Measurements from ENCODE around the gene LOXL4. TPM values are rescaled to one million over a fixed set of nuclear protein-coding genes. Genes with fewer than 3 reads are reported as not detected.
"Not testable (repeated sequence)": the region's sequence is repeated elsewhere in the genome, so short reads cannot be mapped to it uniquely, and the experiment has no call there.

LOXL4 gene
- total RNA-seq, 3 donors from 2014 or later (not counting 1 experiment from before 2014, with no cell fraction given): 0.23 TPM; not detected in 2

DNA sequence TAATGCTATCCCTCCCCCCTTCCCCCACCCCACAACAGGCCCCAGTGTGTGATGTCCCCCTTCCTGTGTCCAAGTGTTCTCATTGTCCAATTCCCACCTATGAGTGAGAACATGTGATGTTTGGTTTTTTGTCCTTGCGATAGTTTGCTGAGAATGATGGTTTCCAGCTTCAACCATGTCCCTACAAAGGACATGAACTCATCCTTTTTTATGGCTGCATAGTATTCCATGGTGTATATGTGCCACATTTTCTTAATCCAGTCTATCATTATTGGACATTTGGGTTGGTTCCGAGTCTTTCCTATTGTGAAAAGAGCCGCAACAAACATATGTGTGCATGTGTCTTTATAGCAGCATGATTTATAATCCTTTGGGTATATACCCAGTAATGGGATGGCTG lies 40.3 kb downstream of the LOXL4 start:
- H3K4me1 Mint-ChIP-seq: peaks cover 17 to 36% of the 10 kb centered on the region in 2 donors
- DNase-seq; H3K36me3 ChIP-seq (ENCODE audit: control insufficient read depth, insufficient read depth, low read length); H3K4me3 Mint-ChIP-seq; H3K27me3 Mint-ChIP-seq (ENCODE audit: low read depth in 2 of 2); H3K4me3 ChIP-seq (ENCODE audit: low read length); H3K36me3 Mint-ChIP-seq; ATAC-seq; intact Hi-C loops (cut with micrococcal nuclease); H3K9me3 ChIP-seq (ENCODE audit: control insufficient read depth, insufficient read depth, low read length); H3K27ac Mint-ChIP-seq; H3K27ac ChIP-seq (ENCODE audit: low read length); H3K4me1 ChIP-seq (ENCODE audit: control insufficient read depth, insufficient read depth, low read length); H3K27me3 ChIP-seq (ENCODE audit: control insufficient read depth, insufficient read depth, low read length); H3K9me3 Mint-ChIP-seq: not testable (repeated sequence)
- 100% methylated on average over 2 of the region's 3 CpGs for WGBS (ENCODE audit: insufficient coverage)

DNA sequence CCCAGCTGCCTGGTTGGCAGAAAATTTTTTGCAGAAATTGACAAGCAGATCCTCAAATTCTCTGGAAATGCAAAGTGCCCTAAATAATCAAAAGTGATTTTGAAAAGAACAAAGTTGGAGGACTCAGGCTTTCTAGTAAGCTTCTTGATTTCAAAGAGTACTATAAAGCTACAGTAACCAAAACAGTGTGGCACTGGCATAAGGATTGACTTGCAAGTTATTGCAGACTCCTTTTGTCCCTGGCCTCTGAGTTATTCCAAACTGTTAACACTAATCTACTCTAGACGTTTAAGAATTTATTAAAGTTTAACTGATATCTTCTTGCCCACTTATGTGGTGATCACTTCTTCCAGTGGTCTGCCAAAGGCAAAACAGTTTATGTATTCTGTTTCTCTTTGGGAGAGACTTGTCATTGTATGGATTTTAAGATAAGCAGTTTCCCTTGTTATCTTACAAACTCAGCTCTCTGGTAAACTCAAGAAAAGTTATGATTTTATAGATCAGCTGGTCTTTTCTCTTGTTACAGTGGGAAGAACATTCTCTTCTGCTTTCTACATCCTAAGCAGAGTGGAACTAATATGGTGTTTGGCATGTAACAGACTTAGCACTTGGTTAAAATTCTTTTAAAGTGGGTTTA lies 41.4 kb downstream of the LOXL4 start:
- Histone ChIP-seq H3K9me3 (ENCODE audit: control insufficient read depth, insufficient read depth, low read length) (no peaks in the 10 kb centered on the region), H3K27ac (ENCODE audit: low read length) (no peak overlapping the region), H3K36me3 (ENCODE audit: control insufficient read depth, insufficient read depth, low read length) (peaks cover 7% of the 10 kb centered on the region), H3K4me1 (ENCODE audit: control insufficient read depth, insufficient read depth, low read length) (no peaks in the 10 kb centered on the region), H3K4me3 (ENCODE audit: low read length) (no peak overlapping the region), H3K27me3 (ENCODE audit: control insufficient read depth, insufficient read depth, low read length) (no peaks in the 10 kb centered on the region)
- ATAC-seq (no peak), DNase-seq (no peak)
- TF ChIP-seq, protein P1, sequence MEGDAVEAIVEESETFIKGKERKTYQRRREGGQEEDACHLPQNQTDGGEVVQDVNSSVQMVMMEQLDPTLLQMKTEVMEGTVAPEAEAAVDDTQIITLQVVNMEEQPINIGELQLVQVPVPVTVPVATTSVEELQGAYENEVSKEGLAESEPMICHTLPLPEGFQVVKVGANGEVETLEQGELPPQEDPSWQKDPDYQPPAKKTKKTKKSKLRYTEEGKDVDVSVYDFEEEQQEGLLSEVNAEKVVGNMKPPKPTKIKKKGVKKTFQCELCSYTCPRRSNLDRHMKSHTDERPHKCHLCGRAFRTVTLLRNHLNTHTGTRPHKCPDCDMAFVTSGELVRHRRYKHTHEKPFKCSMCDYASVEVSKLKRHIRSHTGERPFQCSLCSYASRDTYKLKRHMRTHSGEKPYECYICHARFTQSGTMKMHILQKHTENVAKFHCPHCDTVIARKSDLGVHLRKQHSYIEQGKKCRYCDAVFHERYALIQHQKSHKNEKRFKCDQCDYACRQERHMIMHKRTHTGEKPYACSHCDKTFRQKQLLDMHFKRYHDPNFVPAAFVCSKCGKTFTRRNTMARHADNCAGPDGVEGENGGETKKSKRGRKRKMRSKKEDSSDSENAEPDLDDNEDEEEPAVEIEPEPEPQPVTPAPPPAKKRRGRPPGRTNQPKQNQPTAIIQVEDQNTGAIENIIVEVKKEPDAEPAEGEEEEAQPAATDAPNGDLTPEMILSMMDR (IDR thresholded peaks at IDR 0.05): no peak
- intact Hi-C loops (cut with micrococcal nuclease): no loop called here
- Mint-ChIP-seq H3K36me3 (no peaks in the 10 kb centered on the region), H3K4me3 (no peak overlapping the region), H3K27me3 (ENCODE audit: low read depth in 2 of 2) (no peaks in the 10 kb centered on the region), H3K4me1 (peaks cover 13 to 36% of the 10 kb centered on the region in 2 donors), H3K9me3 (peaks cover 2 to 3% of the 10 kb centered on the region in 2 donors), H3K27ac (no peak overlapping the region)
- WGBS (ENCODE audit: insufficient coverage): 57% methylated on average over 1 of the region's 1 CpG

DNA sequence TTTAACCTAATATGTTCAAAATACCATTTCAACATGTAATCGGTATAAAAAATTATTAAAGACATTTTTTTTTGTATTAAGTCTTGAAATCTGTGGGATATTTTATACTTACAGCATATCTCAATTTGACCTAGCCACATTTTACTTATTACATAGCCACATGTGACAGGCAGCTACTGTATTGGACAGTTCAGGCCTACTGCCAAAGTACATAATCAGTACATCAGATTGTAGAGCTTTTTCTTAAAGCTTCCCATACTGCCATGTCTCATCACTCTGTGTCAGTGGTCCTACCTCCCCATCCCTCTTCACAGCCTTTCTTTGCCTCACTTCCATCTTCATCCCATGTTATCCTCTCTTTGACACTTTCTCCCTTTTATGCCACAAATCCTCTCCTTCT lies 43.0 kb downstream of the LOXL4 start:
- Mint-ChIP-seq H3K4me3 (no peak overlapping the region), H3K36me3 (peaks cover 3% of the 10 kb centered on the region)

DNA sequence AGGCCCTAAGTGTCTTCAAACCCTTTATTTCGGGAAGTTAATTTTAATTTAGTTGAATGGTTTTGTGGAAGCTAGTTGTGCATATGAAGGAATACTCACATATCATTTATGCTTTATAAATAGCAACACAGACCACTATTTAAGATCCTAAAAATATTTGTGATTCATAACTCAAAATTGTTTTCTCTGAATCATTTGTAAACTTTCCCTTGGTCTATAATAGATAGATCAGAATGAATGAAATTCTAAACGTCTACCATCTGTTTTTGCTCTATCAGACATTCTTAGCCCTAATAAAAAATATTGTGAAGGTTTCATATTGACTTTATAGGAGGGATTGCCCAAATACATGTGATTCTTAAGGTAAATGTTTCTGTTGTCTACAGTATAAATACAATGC lies 43.5 kb downstream of the LOXL4 start:
- peaks cover 2% of the 10 kb centered on the region for H3K36me3 ChIP-seq (ENCODE audit: control insufficient read depth, insufficient read depth, low read length)
- TF ChIP-seq, protein P1 (IDR thresholded peaks at IDR 0.05): no peak
- intact Hi-C loops (cut with micrococcal nuclease): no loop called here
- Mint-ChIP-seq H3K4me1 (peaks cover 5 to 31% of the 10 kb centered on the region in 2 donors), H3K4me3 (no peak overlapping the region), H3K9me3 (peaks cover 4 to 8% of the 10 kb centered on the region in 2 donors), H3K27me3 (ENCODE audit: low read depth in 2 of 2) (no peaks in the 10 kb centered on the region), H3K36me3 (peaks cover 8% of the 10 kb centered on the region), H3K27ac (peak overlapping the region in 1 of 2 donors; percentile 10)
- ATAC-seq: no peak
- no CpG with 5 or more reads among the region's 2 CpGs for WGBS (ENCODE audit: insufficient coverage)
- H3K4me3 ChIP-seq (ENCODE audit: low read length): no peak overlapping the region
- H3K4me1 ChIP-seq (ENCODE audit: control insufficient read depth, insufficient read depth, low read length): no peaks in the 10 kb centered on the region
- no peaks in the 10 kb centered on the region for H3K9me3 ChIP-seq (ENCODE audit: control insufficient read depth, insufficient read depth, low read length)
- no peaks in the 10 kb centered on the region for H3K27me3 ChIP-seq (ENCODE audit: control insufficient read depth, insufficient read depth, low read length)
- DNase-seq: no peak
- H3K27ac ChIP-seq (ENCODE audit: low read length): no peak overlapping the region

More for the DNA sequence above, 43.0 kb downstream of the LOXL4 start:
- no CpG with 5 or more reads among the region's 1 CpG for WGBS (ENCODE audit: insufficient coverage)
- Histone ChIP-seq H3K36me3 (ENCODE audit: control insufficient read depth, insufficient read depth, low read length) (peaks cover 2% of the 10 kb centered on the region), H3K27ac (ENCODE audit: low read length) (no peak overlapping the region), H3K9me3 (ENCODE audit: control insufficient read depth, insufficient read depth, low read length) (no peaks in the 10 kb centered on the region), H3K27me3 (ENCODE audit: control insufficient read depth, insufficient read depth, low read length) (no peaks in the 10 kb centered on the region), H3K4me1 (ENCODE audit: control insufficient read depth, insufficient read depth, low read length) (no peaks in the 10 kb centered on the region), H3K4me3 (ENCODE audit: low read length) (no peak overlapping the region)
- Mint-ChIP-seq H3K4me1 (peaks cover 7 to 30% of the 10 kb centered on the region in 2 donors), H3K27me3 (ENCODE audit: low read depth in 2 of 2) (no peaks in the 10 kb centered on the region), H3K27ac (peak overlapping the region in 1 of 2 donors; percentile 4), H3K9me3 (peaks cover 2 to 4% of the 10 kb centered on the region in 2 donors)
- TF ChIP-seq, protein P1 (IDR thresholded peaks at IDR 0.05): no peak
- intact Hi-C loops (cut with micrococcal nuclease): no loop called here
- DNase-seq (no peak), ATAC-seq (no peak)
